Liver (tissue), 9 donors: ENCODE measurements around the gene CELF2. TPM values are rescaled to one million over a fixed set of nuclear protein-coding genes. Genes with fewer than 3 reads are reported as not detected.

Experiments used
- DNase-seq: peaks from one replicate; pipeline ENCODE4 v3.0.0-alpha.2; 2017; ENCODE audit warnings: low spot score
- H3K27ac ChIP-seq, 2 donors: one replicate each; pipeline ENCODE4 v1.7.0; 2013; ENCODE audit warnings: inconsistent platforms in 2 of 2, low read length in 2 of 2, control low read depth in 1 of 2, low read depth in 1 of 2, mild to moderate bottlenecking in 1 of 2
- H3K27me3 ChIP-seq, 4 donors: one replicate each; pipeline versions ENCODE4 v1.6.1 to v1.7.0; 2013; ENCODE audit warnings: low read length in 3 of 4, inconsistent platforms in 1 of 4, mild to moderate bottlenecking in 1 of 4, moderate library complexity in 1 of 4; ENCODE audit not compliant: control insufficient read depth in 4 of 4, insufficient read depth in 4 of 4
- H3K36me3 ChIP-seq, 4 donors: one replicate each; pipeline versions ENCODE4 v1.6.1 to v1.7.0; 2013; ENCODE audit warnings: low read length in 3 of 4, mild to moderate bottlenecking in 3 of 4, low read depth in 1 of 4, moderate library complexity in 1 of 4; ENCODE audit not compliant: control insufficient read depth in 4 of 4, insufficient read depth in 3 of 4
- H3K4me1 ChIP-seq, 4 donors: one replicate each; pipeline versions ENCODE4 v1.6.1 to v1.7.0; 2013; ENCODE audit warnings: low read length in 3 of 4, mild to moderate bottlenecking in 3 of 4, moderate library complexity in 1 of 4; ENCODE audit not compliant: control insufficient read depth in 4 of 4, insufficient read depth in 4 of 4
- H3K4me3 ChIP-seq, 3 donors: one replicate each; pipeline versions ENCODE4 v1.6.1 to v1.7.0; 2013; ENCODE audit warnings: low read length in 3 of 3, control low read depth in 1 of 3, low read depth in 1 of 3, mild to moderate bottlenecking in 1 of 3
- H3K9ac ChIP-seq, 2 donors: one replicate each; pipeline ENCODE4 v1.7.0; 2013; ENCODE audit warnings: low read length in 2 of 2, mild to moderate bottlenecking in 2 of 2, moderate library complexity in 2 of 2, control low read depth in 1 of 2, low read depth in 1 of 2
- H3K9me3 ChIP-seq, 4 donors: one replicate each; pipeline versions ENCODE4 v1.6.1 to v1.7.0; 2013; ENCODE audit warnings: low read length in 3 of 4; ENCODE audit not compliant: control insufficient read depth in 4 of 4
- ATF3 ChIP-seq: IDR thresholded peaks from 2 replicates; pipeline ENCODE4 v1.6.1; 2016; ENCODE audit warnings: antibody characterized with exemption
- CTCF ChIP-seq: fragments of 150-350 bp; IDR thresholded peaks from 2 replicates; pipeline ENCODE4 v1.5.1; 2017; ENCODE audit warnings: improper control_type of control experiment, low read depth, low read length; ENCODE audit not compliant: missing input control
- EGR1 ChIP-seq, 2 donors: IDR thresholded peaks; 2 replicates each; pipeline ENCODE4 v1.6.1; 2016 to 2018; ENCODE audit warnings: antibody characterized with exemption in 2 of 2, low read depth in 2 of 2
- FOXA1 ChIP-seq: IDR thresholded peaks from 2 replicates; pipeline ENCODE4 v1.6.1; 2016; ENCODE audit warnings: antibody characterized with exemption
- FOXA2 ChIP-seq: IDR thresholded peaks from 2 replicates; pipeline ENCODE4 v1.6.1; 2016; ENCODE audit warnings: antibody characterized with exemption
- GABPA ChIP-seq, 2 donors: IDR thresholded peaks in 1 of 2; conservative IDR thresholded peaks in 1 of 2; 2 replicates each; pipeline ENCODE4 v1.6.1; 2016; ENCODE audit warnings: antibody characterized with exemption in 2 of 2, mild to moderate bottlenecking in 1 of 2, moderate library complexity in 1 of 2
- HNF4A ChIP-seq, 2 donors: conservative IDR thresholded peaks; 2 replicates each; pipeline ENCODE4 v1.6.1; 2016; ENCODE audit warnings: antibody characterized with exemption in 2 of 2, mild to moderate bottlenecking in 2 of 2
- HNF4G ChIP-seq: IDR thresholded peaks from 2 replicates; pipeline ENCODE4 v1.6.1; 2016; ENCODE audit warnings: antibody characterized with exemption
- JUND ChIP-seq, 2 donors: IDR thresholded peaks; 2 replicates each; pipeline ENCODE4 v1.6.1; 2016; ENCODE audit warnings: antibody characterized with exemption in 2 of 2
- NR2F2 ChIP-seq: IDR thresholded peaks from 2 replicates; pipeline ENCODE4 v1.6.1; 2016; ENCODE audit warnings: antibody characterized with exemption
- RAD21 ChIP-seq, 2 donors: IDR thresholded peaks; 2 replicates each; pipeline ENCODE4 v1.6.1; 2016; ENCODE audit warnings: antibody characterized with exemption in 2 of 2, mild to moderate bottlenecking in 2 of 2
- REST ChIP-seq: IDR thresholded peaks from 2 replicates; pipeline ENCODE4 v1.6.1; 2016; ENCODE audit warnings: antibody characterized with exemption, mild to moderate bottlenecking
- RXRA ChIP-seq, 2 donors: IDR thresholded peaks; 2 replicates each; pipeline ENCODE4 v1.6.1; 2017 to 2018; ENCODE audit warnings: antibody characterized with exemption in 2 of 2, mild to moderate bottlenecking in 1 of 2
- SP1 ChIP-seq: IDR thresholded peaks from 2 replicates; pipeline ENCODE4 v1.6.1; 2018; ENCODE audit warnings: antibody characterized with exemption, mild to moderate bottlenecking
- TAF1 ChIP-seq: conservative IDR thresholded peaks from 2 replicates; pipeline ENCODE4 v1.6.1; 2016; ENCODE audit warnings: antibody characterized with exemption, mild to moderate bottlenecking
- YY1 ChIP-seq: IDR thresholded peaks from 2 replicates; pipeline ENCODE4 v1.6.1; 2016; ENCODE audit warnings: antibody characterized with exemption, mild to moderate bottlenecking
- WGBS: extraction: QIAGEN DNeasy Blood & Tissue Kit; methylation state at CpG from one replicate; pipeline ENCODE4 v1.1.7; 2013; 5-methylcytosine and 5-hydroxymethylcytosine counted together
- polyA plus RNA-seq, 2 donors: library from polyadenylated mRNA; stranded (reverse) in 1 of 2; unstranded in 1 of 2; fragments of 200-250 nt in 1 of 2; fragments of >200 nt in 1 of 2; fragmentation: Nextera tagmentation in 1 of 2; extraction: Ambion mirVana in 1 of 2; gene quantifications; one replicate each; pipeline versions ENCODE4 v1.2.1 to v1.2.3, GENCODE V29; 2013 to 2015
- total RNA-seq, 2 donors: library from RNA; depleted of rRNA; stranded (reverse); fragments of >200 nt; gene quantifications; one replicate each; pipeline ENCODE4 v1.2.3, GENCODE V29; 2014
- TF ChIP-seq, protein P1 (sequence below): IDR thresholded peaks from 2 replicates; pipeline ENCODE4 v1.6.1; 2016; ENCODE audit warnings: antibody characterized with exemption
- TF ChIP-seq, protein P2 (sequence below): IDR thresholded peaks from 2 replicates; pipeline ENCODE4 v1.6.1; 2016; ENCODE audit warnings: antibody characterized with exemption
- donor health status: healthy.
- donor health status: healthy.
- donor health status: healthy.
- donor health status: healthy.
- donor health status: healthy.

The CELF2 gene
- total and polyA plus RNA-seq, 4 donors, result 1.4 to 8.5 (median 5.6) TPM

DNA sequence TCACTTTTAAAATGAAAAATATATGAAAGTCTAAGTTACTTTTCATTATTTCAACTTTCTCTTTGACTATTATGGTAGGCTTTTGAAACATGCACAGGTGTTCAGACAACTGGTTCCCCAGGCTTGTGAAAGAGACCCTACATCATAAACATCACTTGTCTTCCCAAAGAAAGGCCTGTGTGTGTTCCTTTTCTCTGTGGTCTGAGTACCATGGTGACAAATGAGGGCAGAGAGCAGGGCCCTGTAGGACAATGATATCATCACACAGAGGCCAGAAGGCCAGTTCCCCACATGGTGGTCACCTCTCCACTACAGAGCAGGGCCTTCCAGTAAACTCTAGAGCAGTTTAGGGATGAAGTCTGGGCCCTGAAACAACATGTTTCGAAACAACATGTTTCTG lies 305.0 kb downstream of the CELF2 start:
- Histone ChIP-seq H3K9me3 (no peaks in the 10 kb centered on the region), H3K27me3 (peaks cover 0 to 3% (median 0%) of the 10 kb centered on the region in 4 donors), H3K36me3 (peaks cover 0 to 2% (median 0%) of the 10 kb centered on the region in 4 donors), H3K4me1 (no peaks in the 10 kb centered on the region), H3K9ac (no peak overlapping the region), H3K4me3 (no peak overlapping the region), H3K27ac (no peak overlapping the region)
- DNase-seq, result no peak
- TF ChIP-seq FOXA2 (no peak), FOXA1 (no peak), CTCF (no peak), RXRA (IDR thresholded peaks at IDR 0.05) (no peak), GABPA (IDR thresholded peaks at IDR 0.05 in 1 of 2, conservative IDR thresholded peaks at IDR 0.05 in 1 of 2) (no peak), NR2F2 (no peak)
- WGBS, result 85% methylated on average over 1 of the region's 1 CpG

- no peaks in the 10 kb centered on the region for H3K4me1 ChIP-seq
- WGBS, result 89% methylated on average over 11 of the region's 11 CpGs
- H3K27ac ChIP-seq, result no peak overlapping the region
- no peak for DNase-seq
- peaks cover 0 to 2% (median 0%) of the 10 kb centered on the region in 4 donors for H3K36me3 ChIP-seq
- H3K27me3 ChIP-seq, result peaks cover 0 to 3% (median 0%) of the 10 kb centered on the region in 4 donors
- no peak overlapping the region for H3K9ac ChIP-seq
- H3K9me3 ChIP-seq, result no peaks in the 10 kb centered on the region
- no peak for TF ChIP-seq ATF3
- no peak for TF ChIP-seq SP1
- no peak for TF ChIP-seq HNF4G
- no peak for TF ChIP-seq CTCF
- no peak for TF ChIP-seq EGR1 (IDR thresholded peaks at IDR 0.05; ENCODE audit: low read depth in 2 of 2)
- no peak for TF ChIP-seq FOXA1
- TF ChIP-seq GABPA (IDR thresholded peaks at IDR 0.05 in 1 of 2, conservative IDR thresholded peaks at IDR 0.05 in 1 of 2), result no peak
- no peak for TF ChIP-seq RAD21 (IDR thresholded peaks at IDR 0.05)
- TF ChIP-seq JUND (IDR thresholded peaks at IDR 0.05), result no peak
- TF ChIP-seq HNF4A (conservative IDR thresholded peaks at IDR 0.05), result no peak
- TF ChIP-seq TAF1, result no peak
- TF ChIP-seq, protein P1, sequence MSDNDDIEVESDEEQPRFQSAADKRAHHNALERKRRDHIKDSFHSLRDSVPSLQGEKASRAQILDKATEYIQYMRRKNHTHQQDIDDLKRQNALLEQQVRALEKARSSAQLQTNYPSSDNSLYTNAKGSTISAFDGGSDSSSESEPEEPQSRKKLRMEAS, result no peak
- TF ChIP-seq NR2F2, result no peak
- TF ChIP-seq REST, result no peak
- no peak for TF ChIP-seq RXRA (IDR thresholded peaks at IDR 0.05)
- TF ChIP-seq, protein P2, sequence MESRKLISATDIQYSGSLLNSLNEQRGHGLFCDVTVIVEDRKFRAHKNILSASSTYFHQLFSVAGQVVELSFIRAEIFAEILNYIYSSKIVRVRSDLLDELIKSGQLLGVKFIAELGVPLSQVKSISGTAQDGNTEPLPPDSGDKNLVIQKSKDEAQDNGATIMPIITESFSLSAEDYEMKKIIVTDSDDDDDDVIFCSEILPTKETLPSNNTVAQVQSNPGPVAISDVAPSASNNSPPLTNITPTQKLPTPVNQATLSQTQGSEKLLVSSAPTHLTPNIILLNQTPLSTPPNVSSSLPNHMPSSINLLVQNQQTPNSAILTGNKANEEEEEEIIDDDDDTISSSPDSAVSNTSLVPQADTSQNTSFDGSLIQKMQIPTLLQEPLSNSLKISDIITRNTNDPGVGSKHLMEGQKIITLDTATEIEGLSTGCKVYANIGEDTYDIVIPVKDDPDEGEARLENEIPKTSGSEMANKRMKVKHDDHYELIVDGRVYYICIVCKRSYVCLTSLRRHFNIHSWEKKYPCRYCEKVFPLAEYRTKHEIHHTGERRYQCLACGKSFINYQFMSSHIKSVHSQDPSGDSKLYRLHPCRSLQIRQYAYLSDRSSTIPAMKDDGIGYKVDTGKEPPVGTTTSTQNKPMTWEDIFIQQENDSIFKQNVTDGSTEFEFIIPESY, result no peak
- TF ChIP-seq FOXA2, result no peak
- TF ChIP-seq YY1, result no peak
- H3K4me3 ChIP-seq, result no peak overlapping the region
These were observed 307.2 kb downstream of the CELF2 start for GRCh38 chr10:11324761-11325321.
